Measurements from ENCODE around the gene SPNS2.

DNA sequence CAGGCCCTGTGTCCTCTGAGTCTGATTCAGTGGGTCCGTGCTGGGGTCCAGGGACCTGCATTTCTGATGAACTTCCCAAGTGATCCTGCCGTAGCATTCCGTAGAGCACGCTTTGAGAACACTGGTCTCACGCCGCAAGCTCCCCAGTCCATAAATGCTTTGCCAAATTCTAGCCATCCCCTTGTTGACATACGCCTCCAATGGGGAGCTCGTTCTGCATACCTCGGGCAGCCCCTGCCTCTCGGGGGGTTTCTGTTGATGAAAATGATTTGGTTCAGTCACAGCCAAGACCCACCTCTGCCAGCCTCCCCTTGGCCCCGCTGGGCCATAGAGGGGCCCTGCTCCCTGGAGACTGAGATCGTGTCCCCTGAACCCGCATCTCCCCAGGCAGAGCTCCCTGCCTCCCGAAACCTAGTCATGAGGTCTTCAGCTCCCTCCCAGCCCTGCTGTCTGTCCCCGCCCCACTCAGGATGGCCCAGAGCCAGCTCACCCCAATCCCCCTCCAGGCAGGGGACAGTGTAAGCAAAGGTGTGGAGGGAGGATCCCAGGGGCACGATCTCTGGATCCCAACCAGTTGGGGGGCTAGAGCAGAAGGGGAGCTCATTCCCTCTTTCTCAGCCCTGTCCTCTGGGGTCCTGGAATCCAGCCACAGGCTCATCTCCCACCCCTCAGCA, 16.2 kb upstream of the SPNS2 start:
- TF ChIP-seq, protein P1, sequence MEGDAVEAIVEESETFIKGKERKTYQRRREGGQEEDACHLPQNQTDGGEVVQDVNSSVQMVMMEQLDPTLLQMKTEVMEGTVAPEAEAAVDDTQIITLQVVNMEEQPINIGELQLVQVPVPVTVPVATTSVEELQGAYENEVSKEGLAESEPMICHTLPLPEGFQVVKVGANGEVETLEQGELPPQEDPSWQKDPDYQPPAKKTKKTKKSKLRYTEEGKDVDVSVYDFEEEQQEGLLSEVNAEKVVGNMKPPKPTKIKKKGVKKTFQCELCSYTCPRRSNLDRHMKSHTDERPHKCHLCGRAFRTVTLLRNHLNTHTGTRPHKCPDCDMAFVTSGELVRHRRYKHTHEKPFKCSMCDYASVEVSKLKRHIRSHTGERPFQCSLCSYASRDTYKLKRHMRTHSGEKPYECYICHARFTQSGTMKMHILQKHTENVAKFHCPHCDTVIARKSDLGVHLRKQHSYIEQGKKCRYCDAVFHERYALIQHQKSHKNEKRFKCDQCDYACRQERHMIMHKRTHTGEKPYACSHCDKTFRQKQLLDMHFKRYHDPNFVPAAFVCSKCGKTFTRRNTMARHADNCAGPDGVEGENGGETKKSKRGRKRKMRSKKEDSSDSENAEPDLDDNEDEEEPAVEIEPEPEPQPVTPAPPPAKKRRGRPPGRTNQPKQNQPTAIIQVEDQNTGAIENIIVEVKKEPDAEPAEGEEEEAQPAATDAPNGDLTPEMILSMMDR (conservative IDR thresholded peaks at IDR 0.05) = no peak
- TF ChIP-seq EZH2 (IDR thresholded peaks at IDR 0.05; ENCODE audit: low read depth) = no peak

Measured in PC-9 (cell line).